GM12878 (cell line): ENCODE measurements around the gene ERC2. TPM values are rescaled to one million over a fixed set of nuclear protein-coding genes. Genes with fewer than 3 reads are reported as not detected.

Experiments used
- ATAC-seq: fragments of 200-7000 bp; cut with Tn5 transposase; 3 replicates; pipeline ENCODE4 v1.9.1; 2020; ENCODE audit warnings: mild to moderate bottlenecking, moderate library complexity
- BruUV-seq: library from RNA; stranded (reverse); fragments of 400-500 nt; replicated peaks from 2 replicates; lab custom pipeline; 2021; lab: Mats Ljungman, UMichigan
- CTCF ChIA-PET: fragments of 300-600 bp; sonication (Branson Sonifier 250); formaldehyde crosslinking; extraction: SDS; loops from one replicate; lab custom pipeline; 2021; ENCODE audit warnings: inconsistent platforms; lab: Yijun Ruan, JAX
- POLR2A ChIA-PET: fragments of 350-600 bp; formaldehyde crosslinking; extraction: SDS; loops from one replicate; lab custom pipeline; 2021; ENCODE audit warnings: inconsistent platforms; lab: Charles Lee
- RAD21 ChIA-PET: fragments of 300-600 bp; sonication (Branson Sonifier 250); formaldehyde crosslinking; loops from one replicate; lab custom pipeline; 2023; ENCODE audit warnings: antibody characterized with exemption; ENCODE audit not compliant: unreplicated experiment; lab: Charles Lee
- SMC1A ChIA-PET: fragments of 300-600 bp; sonication (Branson Sonifier 250); formaldehyde crosslinking; loops from one replicate; lab custom pipeline; 2023; ENCODE audit not compliant: unreplicated experiment, uncharacterized antibody; lab: Charles Lee
- DNase-seq: peaks from one replicate; pipeline ENCODE4 v3.0.0-alpha.2; 2011; ENCODE audit warnings: low read depth, low spot score
- FAIRE-seq: peaks from 3 replicates; lab custom pipeline; 2011; peaks lifted over from hg19 to GRCh38; lab: Jason Lieb, UNC
- H2AFZ ChIP-seq: 2 replicates; pipeline ENCODE4 v1.6.0; 2011; ENCODE audit warnings: low read depth, low read length, control low read depth; ENCODE audit not compliant: control insufficient read depth
- H3K27ac ChIP-seq: 2 replicates; pipeline ENCODE4 v1.5.1; 2011; ENCODE audit warnings: control low read depth; ENCODE audit not compliant: control insufficient read depth, insufficient read depth
- H3K27me3 ChIP-seq, 2 experiments: replicated peaks in 1 of 2; 2 replicates each; pipeline versions ENCODE4 v1.6.0 to v1.6.1; 2011; ENCODE audit warnings: low read length in 1 of 2; ENCODE audit not compliant: control insufficient read depth in 2 of 2, insufficient read depth in 2 of 2
- H3K36me3 ChIP-seq, 2 experiments: 2 replicates each; pipeline ENCODE4 v1.5.1; 2011; ENCODE audit warnings: low read length in 1 of 2; ENCODE audit not compliant: control insufficient read depth in 2 of 2, insufficient read depth in 2 of 2
- H3K4me1 ChIP-seq: 2 replicates; pipeline ENCODE4 v1.6.1; 2011; ENCODE audit warnings: mild to moderate bottlenecking, low read length, moderate library complexity, mixed read lengths; ENCODE audit not compliant: control insufficient read depth, insufficient read depth
- H3K4me2 ChIP-seq: 2 replicates; pipeline ENCODE4 v1.6.0; 2011; ENCODE audit warnings: control low read depth; ENCODE audit not compliant: control insufficient read depth, insufficient read depth
- H3K4me3 ChIP-seq: fragments of 200-600 bp; sonication (generic); 2 replicates; pipeline ENCODE4 v1.5.1; 2016
- H3K79me2 ChIP-seq: 2 replicates; pipeline ENCODE4 v1.6.0; 2011; ENCODE audit warnings: low read length; ENCODE audit not compliant: control insufficient read depth, insufficient read depth
- H3K9ac ChIP-seq: 2 replicates; pipeline ENCODE4 v1.8.0; 2011; ENCODE audit warnings: low read length, control low read depth, mixed read lengths; ENCODE audit not compliant: control insufficient read depth, insufficient read depth
- H3K9me3 ChIP-seq: replicated peaks from 3 replicates; pipeline ENCODE4 v1.5.1; 2011; ENCODE audit warnings: mild to moderate bottlenecking, low read length; ENCODE audit not compliant: control insufficient read depth, insufficient read depth
- H4K20me1 ChIP-seq: 2 replicates; pipeline ENCODE4 v1.6.0; 2011; ENCODE audit not compliant: control insufficient read depth, insufficient read depth
- ASH2L ChIP-seq: fragments of 300-600, 200-600 bp; sonication (generic); IDR thresholded peaks from 2 replicates; pipeline ENCODE4 v1.6.1; 2017; ENCODE audit warnings: low read depth, mild to moderate bottlenecking, borderline replicate concordance
- BACH1 ChIP-seq: fragments of 450-650 bp; IDR thresholded peaks from 2 replicates; pipeline ENCODE4 v1.6.1; 2017; ENCODE audit warnings: mild to moderate bottlenecking, borderline replicate concordance
- BHLHE40 ChIP-seq, 2 experiments: fragments of 450-650 bp in 1 of 2; IDR thresholded peaks; 2 replicates each; pipeline ENCODE4 v1.6.1; 2011 to 2017; ENCODE audit warnings: low read depth in 2 of 2, borderline replicate concordance in 1 of 2, improper control_type of control experiment in 1 of 2, low read length in 1 of 2, mild to moderate bottlenecking in 1 of 2
- CREM ChIP-seq: IDR thresholded peaks from 2 replicates; pipeline ENCODE4 v1.6.1; 2014; ENCODE audit warnings: antibody characterized with exemption, low read depth
- EP300 ChIP-seq, 2 experiments: fragments of 150-350 bp in 1 of 2; IDR thresholded peaks; 2 replicates each; pipeline ENCODE4 v1.6.1; 2011 to 2012; ENCODE audit warnings: low read depth in 2 of 2, low read length in 2 of 2, borderline replicate concordance in 1 of 2, improper control_type of control experiment in 1 of 2, inconsistent platforms in 1 of 2; ENCODE audit not compliant: control insufficient read depth in 1 of 2
- FOS ChIP-seq: IDR thresholded peaks from 3 replicates; pipeline ENCODE4 v1.6.1; 2011; ENCODE audit warnings: borderline replicate concordance; ENCODE audit not compliant: insufficient read length; ENCODE audit errors: extremely low read depth
- GABPA ChIP-seq: IDR thresholded peaks from 2 replicates; pipeline ENCODE4 v1.6.1; 2014; ENCODE audit warnings: antibody characterized with exemption, low read depth, mild to moderate bottlenecking, inconsistent platforms
- HDGF ChIP-seq: fragments of 450-650 bp; IDR thresholded peaks from 2 replicates; pipeline ENCODE4 v1.6.1; 2016; ENCODE audit warnings: antibody characterized with exemption
- KLF5 ChIP-seq: fragments of 450-650 bp; IDR thresholded peaks from 2 replicates; pipeline ENCODE4 v1.6.1; 2014; ENCODE audit warnings: mild to moderate bottlenecking; ENCODE audit not compliant: partially characterized antibody
- NFIC ChIP-seq: IDR thresholded peaks from 2 replicates; pipeline ENCODE4 v1.6.1; 2012; ENCODE audit warnings: low read depth, mild to moderate bottlenecking, inconsistent platforms, low read length, moderate library complexity
- PRDM15 ChIP-seq: fragments of 450-650 bp; formaldehyde crosslinking; IDR thresholded peaks from 2 replicates; pipeline ENCODE4 v1.4.0; 2020; ENCODE audit warnings: mild to moderate bottlenecking, moderate library complexity
- RUNX3 ChIP-seq: IDR thresholded peaks from 2 replicates; pipeline ENCODE4 v1.6.1; 2012; ENCODE audit warnings: low read length, inconsistent platforms
- SMARCA5 ChIP-seq: fragments of 450-650 bp; IDR thresholded peaks from 2 replicates; pipeline ENCODE4 v1.6.1; 2017; ENCODE audit warnings: mild to moderate bottlenecking
- SREBF1 ChIP-seq: IDR thresholded peaks from 2 replicates; pipeline ENCODE4 v1.6.1; 2012; ENCODE audit warnings: mild to moderate bottlenecking, low read length
- SUZ12 ChIP-seq: fragments of 200-600 bp; sonication (generic); IDR thresholded peaks from one replicate; pipeline ENCODE4 v1.6.1; 2018; ENCODE audit warnings: antibody characterized with exemption, mild to moderate bottlenecking; ENCODE audit not compliant: unreplicated experiment
- ZBTB11 ChIP-seq: fragments of 450-650 bp; formaldehyde crosslinking; IDR thresholded peaks from 2 replicates; pipeline ENCODE4 v1.5.0; 2022; ENCODE audit warnings: mild to moderate bottlenecking, missing genetic modification characterization
- ZNF384 ChIP-seq: IDR thresholded peaks from 2 replicates; pipeline ENCODE4 v1.6.1; 2012; ENCODE audit warnings: low read depth, mild to moderate bottlenecking, low read length, improper control_type of control experiment, borderline replicate concordance
- WGBS: methylation state at CpG from one replicate; pipeline ENCODE4 v1.1.6; 2016; ENCODE audit warnings: low lambda C conversion rate; ENCODE audit not compliant: insufficient replicate concordance, insufficient coverage; ENCODE audit errors: missing lambda C conversion rate; 5-methylcytosine and 5-hydroxymethylcytosine counted together
- in situ Hi-C: fragments of 300-500 bp; cut with MboI; formaldehyde crosslinking; loops from 9 replicates; pipeline ENCODE4 v1.14.3; 2018; ENCODE audit warnings: mixed read lengths
- intact Hi-C: fragments of 100-400 bp; cut with micrococcal nuclease; formaldehyde crosslinking; loops from one replicate; pipeline ENCODE4 v1.14.2; 2022; ENCODE audit not compliant: unreplicated experiment
- polyA plus RNA-seq, 11 experiments: library from polyadenylated mRNA; depleted of rRNA in 4 of 11; unstranded in 6 of 11; stranded (reverse) in 5 of 11; fragments of >200 nt; fragmentation: Nextera tagmentation in 4 of 11; fragmentation: Illumina TruSeq in 1 of 11; extraction: Ambion mirVana in 4 of 11; extraction: Trizol in 1 of 11; gene quantifications; 1 replicate in 1 of 11; 2 replicates in 10 of 11; pipeline versions ENCODE4 v1.2.1 to v1.2.3, GENCODE V29; 2011 to 2016; ENCODE audit warnings: inconsistent platforms in 2 of 11, missing spikeins in 2 of 11, low read depth in 1 of 11
- total RNA-seq, 4 experiments: library from RNA; depleted of rRNA in 3 of 4; stranded (reverse); fragments of >200 nt in 3 of 4; fragmentation: Illumina TruSeq in 1 of 4; extraction: Trizol in 1 of 4; gene quantifications; 2 replicates each; pipeline versions ENCODE4 v1.2.1 to v1.2.3, GENCODE V29; 2013 to 2021

The ERC2 gene
- total and polyA plus RNA-seq, 10 of the 15 experiments (the other 5 are each of a cell fraction or from before 2014, with no cell fraction given), result 0.06 to 1.4 (median 0.12) TPM; not detected in 3

- no peak for TF ChIP-seq ZBTB11
- TF ChIP-seq KLF5, result no peak
Measured at GRCh38 chr3:56379723-56380287, 88.5 kb downstream of the ERC2 start (continued).

- in situ Hi-C loops (no loop called here), intact Hi-C loops (no loop called here)
- DNase-seq, result no peak
- ChIA-PET SMC1A (interaction anchor here (1.4 kb wide), 1 partner anchor 11 kb away, joined by 3 read pairs; no protein-coding TSS in a partner anchor), CTCF (interaction anchor here (1.4 kb wide), 1 partner anchor 18 kb away, joined by 3 read pairs; no protein-coding TSS in a partner anchor), RAD21 (no interaction called here), POLR2A (no interaction called here)
- no peak for ATAC-seq
- Histone ChIP-seq H2AFZ (no peak overlapping the region), H3K27me3 (no peaks in the 10 kb centered on the region; a peak in 1 of 4 replicates), H3K4me3 (no peak overlapping the region), H3K4me2 (no peak overlapping the region), H3K9ac (no peak overlapping the region), H3K36me3 (no peaks in the 10 kb centered on the region), H3K4me1 (no peaks in the 10 kb centered on the region), H3K27ac (no peak overlapping the region), H3K79me2 (no peaks in the 10 kb centered on the region), H4K20me1 (no peaks in the 10 kb centered on the region), H3K9me3 (no peaks in the 10 kb centered on the region)
- 18% methylated on average over 3 of the region's 3 CpGs for WGBS
- FAIRE-seq, result no peak
- no TSS peak for BruUV-seq
- TF ChIP-seq ZNF384 (no peak), BACH1 (no peak), SREBF1 (no peak), ASH2L (no peak), SMARCA5 (no peak), SUZ12 (no peak), FOS (no peak), EP300 (IDR thresholded peaks at IDR 0.05; ENCODE audit: borderline replicate concordance in 1 of 2, control insufficient read depth in 1 of 2, low read depth in 2 of 2, low read length in 2 of 2) (no peak), NFIC (no peak), BHLHE40 (IDR thresholded peaks at IDR 0.05; ENCODE audit: borderline replicate concordance in 1 of 2, low read depth in 2 of 2, low read length in 1 of 2) (no peak), HDGF (no peak), GABPA (no peak), RUNX3 (no peak), PRDM15 (no peak), CREM (no peak)
Measured at GRCh38 chr3:56375654-56376053, 92.6 kb downstream of the ERC2 start.
